HG03139 (cell line): ENCODE measurements around the gene KCTD6.

Experiments
- ATAC-seq: cut with Tn5 transposase; IDR thresholded peaks from one replicate; pipeline ENCODE4 v1.9.1; 2021; ENCODE audit not compliant: unreplicated experiment

Gene KCTD6

GRCh38 chr3:58491506-58492402 lies at the start of gene KCTD6:
KCTD6 (plus strand) TSS chr3:58492096; CDS start chr3:58498756, 6,660 bp downstream.
- ATAC-seq, result peak; percentile 92

- ATAC-seq, result no peak
Measured at GRCh38 chr3:58452176-58452575, 39.7 kb upstream of the KCTD6 start.

GRCh38 chr3:58459160-58459559 lies 32.7 kb upstream of the KCTD6 start:
- ATAC-seq, result no peak

GRCh38 chr3:58462829-58463180 lies 29.1 kb upstream of the KCTD6 start:
- ATAC-seq, result no peak

GRCh38 chr3:58463181-58463941 lies 28.5 kb upstream of the KCTD6 start:
- ATAC-seq, result peak; percentile 89

- ATAC-seq, result no peak
Measured at GRCh38 chr3:58463942-58464271, 28.0 kb upstream of the KCTD6 start.

GRCh38 chr3:58464866-58465265 lies 27.0 kb upstream of the KCTD6 start:
- ATAC-seq, result no peak

- ATAC-seq, result no peak
Measured at GRCh38 chr3:58466899-58467563, 24.9 kb upstream of the KCTD6 start.

GRCh38 chr3:58469096-58469495 lies 22.8 kb upstream of the KCTD6 start:
- no peak for ATAC-seq

GRCh38 chr3:58470363-58471024 lies 21.4 kb upstream of the KCTD6 start:
- no peak for ATAC-seq

- no peak for ATAC-seq
Measured at GRCh38 chr3:58471025-58471887, 20.6 kb upstream of the KCTD6 start.

- ATAC-seq, result no peak
Measured at GRCh38 chr3:58473275-58473674, 18.6 kb upstream of the KCTD6 start.

GRCh38 chr3:58474348-58474911 lies 17.5 kb upstream of the KCTD6 start:
- no peak for ATAC-seq

- no peak for ATAC-seq
Measured at GRCh38 chr3:58474967-58475578, 16.8 kb upstream of the KCTD6 start.

GRCh38 chr3:58478781-58479180 lies 13.1 kb upstream of the KCTD6 start:
- ATAC-seq, result no peak

- ATAC-seq, result no peak
Measured at GRCh38 chr3:58480309-58480708, 11.6 kb upstream of the KCTD6 start.

GRCh38 chr3:58482917-58483636 lies 8.8 kb upstream of the KCTD6 start:
- no peak for ATAC-seq

GRCh38 chr3:58484045-58484721 lies 7.7 kb upstream of the KCTD6 start:
- no peak for ATAC-seq
